ENCODE data around the gene RNU1-3.
"Not testable (repeated sequence)": the region's sequence is repeated elsewhere in the genome, so short reads cannot be mapped to it uniquely, and the experiment has no call there.

The RNU1-3 gene

GRCh38 chr1:16666502-16667413, at the start of gene RNU1-3:
RNU1-3 (minus strand) TSS chr1:16666948.
- DNase-seq, result not testable (repeated sequence)

GRCh38 chr1:16713480-16713879, 46.7 kb upstream of the RNU1-3 start:
- DNase-seq, result not testable (repeated sequence)

GRCh38 chr1:16712984-16713383, 46.2 kb upstream of the RNU1-3 start:
- not testable (repeated sequence) for DNase-seq

GRCh38 chr1:16712582-16712981, 45.8 kb upstream of the RNU1-3 start:
- DNase-seq, result not testable (repeated sequence)

DNA sequence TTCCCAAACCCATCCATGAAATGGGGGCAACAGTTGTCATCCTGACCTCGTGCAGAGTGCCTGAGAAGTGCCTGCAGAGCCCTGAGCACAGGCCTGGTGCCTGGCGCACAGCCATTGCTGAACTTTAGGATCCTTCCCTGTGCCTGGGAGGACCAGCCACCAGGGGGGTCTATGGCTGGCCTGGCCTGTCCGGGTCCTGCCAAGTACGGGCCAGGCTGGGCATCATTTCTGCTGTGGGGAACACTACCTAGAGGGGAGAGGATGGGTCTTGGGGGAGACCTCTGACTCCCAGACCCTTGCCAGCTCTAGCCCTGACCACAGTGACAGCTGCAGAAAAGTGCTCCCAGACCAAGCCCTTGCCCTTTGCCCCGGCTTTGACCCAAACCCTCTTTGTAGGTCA, 45.4 kb upstream of the RNU1-3 start:
- DNase-seq, result not testable (repeated sequence)

- not testable (repeated sequence) for DNase-seq
Measured at GRCh38 chr1:16710618-16711017, 43.9 kb upstream of the RNU1-3 start.

DNA sequence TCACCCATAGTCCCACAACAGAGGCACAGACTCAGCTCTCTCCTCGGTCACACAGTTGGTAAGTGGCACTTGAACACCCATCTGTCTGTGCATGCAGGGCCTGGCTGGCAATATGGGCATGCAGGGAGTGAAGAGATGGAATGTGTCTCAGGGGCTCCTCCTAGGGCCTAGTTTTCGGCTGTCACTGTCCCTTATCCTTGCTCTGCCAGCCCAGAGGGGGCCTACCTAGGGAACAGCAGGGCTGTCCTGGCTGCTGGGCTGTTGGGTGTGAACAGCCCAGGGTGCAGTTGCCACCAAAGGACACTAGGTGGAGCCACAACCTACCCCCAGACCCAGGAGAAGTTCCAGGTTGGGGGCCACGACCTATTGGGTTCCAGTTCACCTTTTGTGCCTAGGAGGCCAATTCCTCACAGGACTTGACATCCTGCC, 42.9 kb upstream of the RNU1-3 start:
- DNase-seq, result not testable (repeated sequence)

- not testable (repeated sequence) for DNase-seq
Measured at GRCh38 chr1:16708704-16709103, 42.0 kb upstream of the RNU1-3 start.

DNA sequence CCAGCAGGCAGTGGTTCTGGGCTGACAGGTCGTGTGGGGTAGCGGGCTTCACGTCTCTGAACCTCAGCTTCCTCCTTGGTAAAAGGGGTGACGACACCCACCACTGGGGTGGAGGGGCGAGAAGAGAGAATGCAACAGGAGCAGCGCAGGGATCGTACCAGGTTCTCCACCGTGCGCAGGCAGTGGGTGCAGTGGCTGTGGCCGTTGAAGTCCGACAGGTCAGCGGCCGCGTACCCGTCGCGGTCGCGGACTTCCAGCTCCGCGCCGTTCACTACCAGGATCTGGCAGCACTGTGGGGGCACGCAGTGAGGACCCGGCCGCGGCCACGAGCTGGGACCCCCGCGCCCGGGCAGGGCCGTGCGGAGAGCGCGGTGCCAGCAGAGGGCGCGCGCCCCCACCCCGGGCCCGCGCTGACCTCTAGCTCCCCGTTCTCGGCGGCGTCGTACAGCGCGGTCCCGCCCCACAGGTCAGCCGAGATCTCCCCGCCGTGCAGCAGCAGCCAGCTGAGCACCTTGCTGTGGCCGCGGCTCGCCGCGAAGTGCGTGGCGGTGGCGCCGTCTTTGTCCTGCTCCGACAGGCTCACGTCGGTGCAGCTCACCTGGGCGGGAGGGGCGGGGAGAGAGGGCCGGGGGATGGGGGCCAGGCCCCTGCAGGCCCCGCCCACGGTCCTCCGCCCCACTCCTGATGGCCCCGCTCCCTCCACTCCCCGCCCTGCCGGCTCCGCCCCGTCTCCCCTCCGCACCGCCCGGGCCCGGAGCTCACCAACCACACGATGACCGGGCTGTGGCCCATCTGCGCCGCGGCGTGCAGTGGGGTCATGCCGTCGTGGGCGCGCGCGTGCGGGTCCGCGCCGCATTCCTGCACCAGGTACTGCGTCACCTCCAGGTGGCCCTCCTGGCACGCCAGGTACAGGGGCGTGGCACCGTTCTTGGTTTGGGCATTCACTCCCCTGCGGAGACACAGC, 40.7 kb upstream of the RNU1-3 start:
- DNase-seq, result not testable (repeated sequence)

DNA sequence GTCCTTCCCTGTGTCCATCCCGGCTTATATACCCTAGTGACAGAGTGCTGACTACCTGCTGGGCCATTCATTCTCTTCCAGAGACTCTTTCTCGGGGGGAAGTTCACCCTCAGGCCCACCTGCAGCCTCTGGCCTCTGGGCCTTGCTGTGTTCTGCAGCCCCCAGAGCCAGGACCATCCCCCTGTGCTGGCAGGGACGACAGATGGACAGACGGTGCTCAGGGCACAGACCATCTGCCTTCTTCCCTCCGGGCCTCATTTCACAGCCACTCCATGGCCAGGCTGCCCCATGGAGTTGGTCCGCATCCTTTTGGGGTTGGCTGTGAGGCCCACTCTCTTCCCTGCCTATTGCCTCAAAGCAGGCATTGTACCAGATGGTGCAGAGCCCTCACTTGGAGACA, 39.6 kb upstream of the RNU1-3 start:
- not testable (repeated sequence) for DNase-seq

DNA sequence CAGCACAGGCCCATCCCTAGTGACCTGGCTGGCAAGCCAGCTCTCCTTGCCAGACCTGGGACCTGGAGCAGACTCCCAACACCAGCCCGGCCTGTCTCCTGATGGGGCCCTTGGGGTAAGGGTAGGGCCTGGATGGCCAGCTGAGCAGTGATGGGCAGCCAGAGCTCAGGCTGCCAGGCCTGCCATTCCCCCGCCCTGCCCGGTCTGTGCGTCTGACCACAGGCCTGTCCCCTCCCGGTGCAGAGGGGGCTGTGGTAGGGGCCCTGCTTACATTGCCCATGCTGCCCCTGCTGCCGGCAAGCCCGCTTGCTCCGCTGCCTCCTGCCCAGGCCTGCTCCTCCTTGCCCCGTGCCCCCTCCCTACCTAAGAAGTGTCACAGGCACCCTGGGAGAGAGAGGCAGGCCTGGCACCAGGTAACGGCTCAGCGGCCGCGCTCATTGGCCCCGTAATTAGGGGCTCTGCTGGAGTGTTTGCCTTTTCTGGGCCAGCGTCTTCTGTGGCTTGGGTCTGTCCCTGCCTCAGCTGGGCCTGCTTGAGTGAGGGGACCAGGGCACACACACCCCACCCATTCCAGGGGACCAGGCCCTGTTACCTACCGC, 37.9 kb upstream of the RNU1-3 start:
- not testable (repeated sequence) for DNase-seq

GRCh38 chr1:16704076-16704475, 37.3 kb upstream of the RNU1-3 start:
- not testable (repeated sequence) for DNase-seq

- not testable (repeated sequence) for DNase-seq
Measured at GRCh38 chr1:16703602-16704001, 36.9 kb upstream of the RNU1-3 start.

DNA sequence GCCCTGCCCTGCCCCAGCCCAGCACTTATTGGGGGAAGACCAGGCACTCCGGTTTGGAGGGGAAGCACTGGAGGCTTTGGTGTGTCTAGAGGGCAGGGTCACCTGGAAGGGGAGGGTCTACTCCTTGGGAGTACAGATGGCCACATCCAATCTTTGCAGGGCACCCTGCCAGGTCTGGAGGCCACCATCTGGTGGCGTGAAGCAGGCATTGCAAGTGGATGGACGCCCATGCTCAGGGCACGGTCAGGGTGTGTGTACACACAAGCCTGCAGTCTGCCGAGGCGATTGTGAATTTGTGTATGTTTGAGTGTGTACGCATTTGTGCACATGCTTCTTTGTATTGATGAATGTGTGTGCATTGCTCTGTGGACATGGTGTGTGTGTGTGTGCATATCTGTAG, 36.4 kb upstream of the RNU1-3 start:
- not testable (repeated sequence) for DNase-seq

DNA sequence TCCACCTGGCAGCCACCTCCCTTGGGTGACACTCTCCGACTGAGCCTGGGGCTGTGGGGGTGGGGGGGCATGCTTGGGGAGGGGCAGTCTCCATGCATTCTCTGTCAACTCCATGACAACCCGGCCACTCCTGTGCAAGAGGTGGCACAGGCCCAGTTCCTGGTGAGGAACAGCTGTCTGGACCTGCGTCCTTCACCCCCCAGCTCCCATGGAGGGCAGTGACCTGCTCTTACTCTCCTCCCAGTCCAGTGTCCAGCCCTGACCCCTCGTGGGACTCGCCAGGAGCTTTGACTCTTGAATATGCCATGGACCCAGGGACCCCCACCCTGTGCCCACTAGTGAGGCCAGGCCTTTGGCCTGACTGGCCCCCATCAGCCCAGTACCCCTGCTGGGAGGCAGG, 35.5 kb upstream of the RNU1-3 start:
- not testable (repeated sequence) for DNase-seq

- DNase-seq, result not testable (repeated sequence)
Measured at GRCh38 chr1:16701189-16701588, 34.4 kb upstream of the RNU1-3 start.

- not testable (repeated sequence) for DNase-seq
Measured at GRCh38 chr1:16700138-16700895, 33.6 kb upstream of the RNU1-3 start.

DNA sequence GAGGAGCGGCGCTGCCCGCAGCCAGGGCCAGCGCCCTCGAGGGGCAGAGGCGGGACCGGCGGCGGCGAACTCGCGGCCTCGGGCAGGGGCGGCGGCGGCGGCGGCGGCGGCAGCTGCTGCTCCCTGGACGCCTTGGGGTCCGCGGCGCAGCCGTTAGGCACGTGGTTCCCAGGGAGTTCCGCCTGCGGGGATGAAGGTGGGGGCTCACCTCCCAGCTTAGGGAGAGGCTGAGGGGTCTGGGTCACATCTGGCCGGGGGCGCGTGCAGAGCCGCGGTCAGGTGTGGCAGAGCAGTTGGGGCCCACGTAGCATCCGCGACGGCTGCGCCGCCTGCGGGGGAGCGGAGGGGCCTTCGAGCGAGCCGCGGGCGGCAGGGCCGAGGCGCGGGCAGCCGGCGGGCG, 32.7 kb upstream of the RNU1-3 start:
- DNase-seq, result not testable (repeated sequence)

- DNase-seq, result not testable (repeated sequence)
Measured at GRCh38 chr1:16697152-16697551, 30.4 kb upstream of the RNU1-3 start.

- not testable (repeated sequence) for DNase-seq
Measured at GRCh38 chr1:16696507-16697150, 29.9 kb upstream of the RNU1-3 start.

DNA sequence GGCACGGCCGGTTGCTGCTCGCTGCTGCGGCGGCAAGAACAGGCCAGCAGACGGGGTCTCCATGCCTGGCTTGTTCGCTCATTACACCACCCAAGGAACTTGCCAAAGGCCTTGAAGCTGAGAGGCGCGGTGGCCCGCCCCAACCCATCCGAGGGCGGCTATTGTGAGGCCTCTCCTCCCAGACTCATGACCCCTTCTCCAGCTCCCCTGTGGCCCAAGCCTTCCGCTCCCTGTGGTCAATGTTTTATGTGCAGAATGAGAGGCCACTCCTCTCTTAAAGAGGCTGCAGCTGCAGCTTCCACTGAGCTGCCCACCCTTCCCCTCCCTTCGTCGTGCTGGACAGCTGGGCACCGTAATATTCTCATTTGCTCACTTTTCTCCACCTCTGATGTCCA, 27.6 kb upstream of the RNU1-3 start:
- not testable (repeated sequence) for DNase-seq
